Measurements from ENCODE around the gene ELF1. TPM values are rescaled to one million over a fixed set of nuclear protein-coding genes. Genes with fewer than 3 reads are reported as not detected.

The ELF1 gene
- total RNA-seq, 2 donors from 2014 or later = 108 to 123 TPM

DNA sequence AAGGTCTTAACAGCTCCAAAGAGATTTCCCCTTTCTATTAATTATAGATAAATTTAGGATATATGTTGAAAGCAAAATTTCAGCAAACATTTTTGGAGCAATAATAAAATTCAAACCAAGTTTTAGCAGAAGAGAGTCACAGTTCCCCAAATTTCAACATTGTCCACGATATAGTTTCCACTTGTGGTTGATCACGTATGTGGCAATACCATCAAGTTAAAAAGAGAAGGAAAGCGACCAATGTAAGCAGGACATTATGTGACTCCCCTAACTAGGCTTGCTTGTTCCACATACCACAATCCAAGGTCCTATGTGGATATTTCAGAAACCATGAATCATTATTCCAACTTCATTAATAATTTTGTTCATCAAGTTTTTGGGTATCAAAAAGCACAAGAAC is 52.8 kb downstream of the ELF1 start:
- intact Hi-C loops (cut with DNase I) = no loop called here
- Histone ChIP-seq H3K4me3 (no peak overlapping the region), H3K27ac (no peak overlapping the region), H3K9me3 (no peaks in the 10 kb centered on the region), H3K27me3 (replicated peaks; ENCODE audit: insufficient read depth) (no peaks in the 10 kb centered on the region), H3K4me1 (replicated peaks) (peaks cover 8% of the 10 kb centered on the region), H3K36me3 (no peaks in the 10 kb centered on the region)
- no peak for DNase-seq (ENCODE audit: low spot score)
- WGBS = 88% methylated on average over 3 of the region's 3 CpGs
- no peak for TF ChIP-seq CTCF (IDR thresholded peaks at IDR 0.05)
- no peak for TF ChIP-seq POLR2AphosphoS5 (IDR thresholded peaks at IDR 0.05)
- TF ChIP-seq POLR2A (IDR thresholded peaks at IDR 0.05) = no peak

- Histone ChIP-seq H3K9me3 (no peaks in the 10 kb centered on the region), H3K4me3 (no peak overlapping the region), H3K4me1 (replicated peaks) (peaks cover 4% of the 10 kb centered on the region), H3K36me3 (no peaks in the 10 kb centered on the region), H3K27ac (no peak overlapping the region), H3K27me3 (replicated peaks; ENCODE audit: insufficient read depth) (no peaks in the 10 kb centered on the region)
- intact Hi-C loops (cut with DNase I) = no loop called here
- 100% methylated on average over 1 of the region's 1 CpG for WGBS
- TF ChIP-seq POLR2A (IDR thresholded peaks at IDR 0.05) = no peak
- TF ChIP-seq CTCF (IDR thresholded peaks at IDR 0.05) = no peak
- TF ChIP-seq POLR2AphosphoS5 (IDR thresholded peaks at IDR 0.05) = no peak
- DNase-seq (ENCODE audit: low spot score) = no peak
Measured at GRCh38 chr13:40963927-40964326, 55.2 kb downstream of the ELF1 start.

DNA sequence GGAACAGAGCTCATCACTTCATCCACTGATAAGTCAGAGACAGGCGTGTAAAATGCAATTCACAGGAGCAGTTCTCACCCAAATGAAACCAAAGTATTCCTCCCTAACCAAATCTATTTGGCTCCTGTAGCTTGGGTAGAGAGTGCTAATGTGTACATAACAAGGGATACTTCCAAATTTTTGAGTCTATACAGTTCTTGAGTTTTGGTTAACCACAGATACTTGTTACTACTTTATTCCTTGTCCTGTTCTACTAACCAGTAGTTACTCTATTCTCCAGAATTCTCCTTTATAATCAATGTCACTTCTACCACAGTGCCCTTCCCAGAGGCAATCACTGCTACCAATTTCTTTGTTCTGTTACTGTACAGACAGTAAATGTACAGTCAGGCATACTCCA is 57.3 kb downstream of the ELF1 start:
- TF ChIP-seq CTCF (IDR thresholded peaks at IDR 0.05) (no peak), POLR2AphosphoS5 (IDR thresholded peaks at IDR 0.05) (no peak)
- no peak overlapping the region for H3K4me3 ChIP-seq
- H3K27ac ChIP-seq = no peak overlapping the region

DNA sequence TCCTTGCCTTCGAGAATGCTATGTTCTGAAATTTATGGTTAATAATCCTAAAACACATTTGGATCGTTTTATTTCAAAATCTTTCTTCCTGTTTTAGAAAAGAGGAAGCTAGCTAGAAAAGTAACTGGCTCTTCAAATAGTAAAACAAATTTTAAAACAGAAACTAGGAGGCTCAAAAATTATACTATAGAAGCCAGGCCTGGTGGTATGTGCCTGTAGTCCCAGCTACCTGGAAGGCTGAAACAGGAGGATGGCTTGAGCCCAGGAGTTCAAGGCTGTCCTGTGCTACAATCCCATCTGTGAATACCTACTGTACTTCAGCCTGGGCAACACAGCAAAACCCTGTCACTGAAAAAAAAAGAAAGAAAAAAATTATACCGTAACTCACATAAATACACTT is 57.9 kb downstream of the ELF1 start:
- intact Hi-C loops (cut with DNase I) = no loop called here
- no peaks in the 10 kb centered on the region for H3K9me3 ChIP-seq
- no peaks in the 10 kb centered on the region for H3K36me3 ChIP-seq
- H3K27ac ChIP-seq = no peak overlapping the region
- peaks cover 4% of the 10 kb centered on the region for H3K4me1 ChIP-seq (replicated peaks)
- WGBS = 63% methylated on average over 3 of the region's 3 CpGs
- DNase-seq (ENCODE audit: low spot score) = no peak
- TF ChIP-seq POLR2AphosphoS5 (IDR thresholded peaks at IDR 0.05) (no peak), POLR2A (IDR thresholded peaks at IDR 0.05) (no peak), CTCF (IDR thresholded peaks at IDR 0.05) (no peak)
- no peak overlapping the region for H3K4me3 ChIP-seq
- no peaks in the 10 kb centered on the region for H3K27me3 ChIP-seq (replicated peaks; ENCODE audit: insufficient read depth)

More for the DNA sequence above, 57.3 kb downstream of the ELF1 start:
- 91% methylated on average over 1 of the region's 1 CpG for WGBS
- Histone ChIP-seq H3K9me3 (no peaks in the 10 kb centered on the region), H3K4me1 (replicated peaks) (peaks cover 4% of the 10 kb centered on the region), H3K36me3 (no peaks in the 10 kb centered on the region), H3K27me3 (replicated peaks; ENCODE audit: insufficient read depth) (no peaks in the 10 kb centered on the region)
- intact Hi-C loops (cut with DNase I) = no loop called here
- DNase-seq (ENCODE audit: low spot score) = no peak

DNA sequence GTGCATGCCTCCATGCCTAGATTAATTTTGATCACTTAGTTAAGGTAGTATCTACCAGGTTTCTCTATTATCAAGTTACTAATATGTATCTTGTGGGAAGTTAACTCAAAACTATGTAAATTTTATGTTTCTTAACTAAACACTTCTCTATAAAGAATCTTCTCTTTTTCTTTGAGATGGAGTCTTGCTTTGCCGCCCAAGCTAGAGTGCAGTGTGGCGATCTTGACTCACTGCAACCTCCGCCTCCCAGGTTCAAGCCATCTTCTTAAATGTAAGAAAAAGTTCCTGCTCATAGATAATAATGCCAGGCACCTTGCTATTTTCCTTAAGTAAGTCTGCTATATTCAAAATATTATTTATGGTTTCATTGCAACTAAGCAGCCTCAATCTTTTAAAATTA is 58.4 kb downstream of the ELF1 start:
- TF ChIP-seq POLR2A (IDR thresholded peaks at IDR 0.05) (no peak), CTCF (IDR thresholded peaks at IDR 0.05) (no peak), POLR2AphosphoS5 (IDR thresholded peaks at IDR 0.05) (no peak)
- peaks cover 4% of the 10 kb centered on the region for H3K4me1 ChIP-seq (replicated peaks)
- no peaks in the 10 kb centered on the region for H3K36me3 ChIP-seq
- no peak overlapping the region for H3K4me3 ChIP-seq
- no peaks in the 10 kb centered on the region for H3K9me3 ChIP-seq
- intact Hi-C loops (cut with DNase I) = no loop called here
- no peaks in the 10 kb centered on the region for H3K27me3 ChIP-seq (replicated peaks; ENCODE audit: insufficient read depth)
- DNase-seq (ENCODE audit: low spot score) = no peak
- 89% methylated on average over 3 of the region's 3 CpGs for WGBS
- no peak overlapping the region for H3K27ac ChIP-seq
